HG03060 (cell line): ENCODE data around the gene ANGPTL7.
"Not testable (repeated sequence)": the region's sequence is repeated elsewhere in the genome, so short reads cannot be mapped to it uniquely, and the experiment has no call there.

Experiments
- ATAC-seq: cut with Tn5 transposase; IDR thresholded peaks from one replicate; pipeline ENCODE4 v1.9.1; 2021; ENCODE audit warnings: low read depth, moderate number of reproducible peaks; ENCODE audit not compliant: unreplicated experiment

The ANGPTL7 gene

GRCh38 chr1:11166744-11167143 lies 22.4 kb upstream of the ANGPTL7 start:
- ATAC-seq = not testable (repeated sequence)

GRCh38 chr1:11168731-11169130 lies 20.4 kb upstream of the ANGPTL7 start:
- no peak for ATAC-seq

- no peak for ATAC-seq
Measured at GRCh38 chr1:11169202-11169601, 20.0 kb upstream of the ANGPTL7 start.

- no peak for ATAC-seq
Measured at GRCh38 chr1:11170102-11170501, 19.1 kb upstream of the ANGPTL7 start.

GRCh38 chr1:11174261-11174942 lies 14.8 kb upstream of the ANGPTL7 start:
- ATAC-seq = no peak

GRCh38 chr1:11175461-11175860 lies 13.7 kb upstream of the ANGPTL7 start:
- ATAC-seq = no peak

- ATAC-seq = no peak
Measured at GRCh38 chr1:11176081-11176706, 13.0 kb upstream of the ANGPTL7 start.

- no peak for ATAC-seq
Measured at GRCh38 chr1:11178021-11179015, 10.8 kb upstream of the ANGPTL7 start.

GRCh38 chr1:11179125-11179524 lies 10.0 kb upstream of the ANGPTL7 start:
- no peak for ATAC-seq

- not testable (repeated sequence) for ATAC-seq
Measured at GRCh38 chr1:11179749-11180148, 9.4 kb upstream of the ANGPTL7 start.

- no peak for ATAC-seq
Measured at GRCh38 chr1:11180342-11180744, 8.8 kb upstream of the ANGPTL7 start.

GRCh38 chr1:11182884-11183283 lies 6.3 kb upstream of the ANGPTL7 start:
- ATAC-seq = no peak

GRCh38 chr1:11184973-11185372 lies 4.2 kb upstream of the ANGPTL7 start:
- ATAC-seq = no peak

GRCh38 chr1:11187000-11187399 lies 2.2 kb upstream of the ANGPTL7 start:
- ATAC-seq = no peak

GRCh38 chr1:11187494-11187893 lies 1.7 kb upstream of the ANGPTL7 start:
- no peak for ATAC-seq

GRCh38 chr1:11187931-11188330 lies 1.2 kb upstream of the ANGPTL7 start:
- ATAC-seq = no peak

- ATAC-seq = no peak
Measured at GRCh38 chr1:11188381-11188780, 774 bp upstream of the ANGPTL7 start.

GRCh38 chr1:11193376-11193775 lies 4.2 kb downstream of the ANGPTL7 start:
- no peak for ATAC-seq

GRCh38 chr1:11194407-11195176 lies 5.4 kb downstream of the ANGPTL7 start:
- no peak for ATAC-seq

- no peak for ATAC-seq
Measured at GRCh38 chr1:11196945-11197344, 7.8 kb downstream of the ANGPTL7 start.
